ENCODE data around the gene SRRD.

DNA sequence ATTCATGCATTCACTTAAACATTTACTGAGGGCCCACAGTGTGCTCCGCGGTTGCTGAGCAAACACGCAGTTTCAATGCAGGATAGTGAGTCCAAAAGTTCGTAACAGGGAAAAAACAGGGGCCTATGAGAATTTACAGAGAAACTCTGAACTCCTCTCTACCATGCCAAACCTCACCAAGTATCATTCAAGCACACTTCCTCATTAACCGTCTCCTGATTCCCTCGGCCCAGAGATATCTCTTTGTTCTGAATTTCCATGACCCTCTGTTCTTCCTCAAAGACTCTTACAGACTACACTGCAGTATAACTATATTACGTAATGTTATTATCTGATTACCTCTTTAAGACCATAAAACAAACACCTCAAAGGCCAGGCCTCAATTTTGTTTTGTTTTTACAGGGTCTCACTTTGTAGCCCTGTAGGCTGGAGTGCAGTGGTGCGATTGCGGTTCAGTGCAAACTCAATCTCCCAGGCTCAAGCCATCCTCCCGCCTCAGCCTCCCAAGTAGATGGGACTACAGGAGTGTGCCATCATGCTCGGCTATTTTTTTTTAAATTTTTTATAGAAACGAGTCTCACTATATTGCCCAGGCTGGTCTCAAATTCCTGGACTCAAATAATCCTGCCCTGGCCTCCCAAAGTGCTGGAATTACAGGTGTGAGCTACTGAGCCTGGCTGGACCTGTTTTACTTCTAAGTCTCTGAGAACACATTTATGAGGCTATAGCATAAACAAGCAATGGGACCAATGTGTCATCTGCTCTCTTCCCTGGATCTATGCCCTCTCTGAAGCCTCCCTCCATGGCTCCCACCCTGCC is 3.7 kb upstream of the SRRD start:
- TF ChIP-seq POLR2A (IDR thresholded peaks at IDR 0.05; ENCODE audit: low read depth, low read length) = no peak
- no peak for TF ChIP-seq TAF1 (IDR thresholded peaks at IDR 0.05; ENCODE audit: borderline replicate concordance, low read depth, low read length)
